B cell (primary cell): ENCODE measurements around the gene SYNE4.

ENCODE experiments used
- EZH2 ChIP-seq: IDR thresholded peaks from 2 replicates; pipeline ENCODE4 v1.6.1; 2012; ENCODE audit warnings: borderline replicate concordance, low read depth, mild to moderate bottlenecking, moderate library complexity, low read length; ENCODE audit not compliant: insufficient read depth, poor library complexity, severe bottlenecking
- TF ChIP-seq, protein P1 (sequence below): fragments of 200-600 bp; IDR thresholded peaks from one replicate; pipeline ENCODE4 v1.8.0; 2022; ENCODE audit warnings: antibody characterized with exemption, mild to moderate bottlenecking

- TF ChIP-seq, protein P1, sequence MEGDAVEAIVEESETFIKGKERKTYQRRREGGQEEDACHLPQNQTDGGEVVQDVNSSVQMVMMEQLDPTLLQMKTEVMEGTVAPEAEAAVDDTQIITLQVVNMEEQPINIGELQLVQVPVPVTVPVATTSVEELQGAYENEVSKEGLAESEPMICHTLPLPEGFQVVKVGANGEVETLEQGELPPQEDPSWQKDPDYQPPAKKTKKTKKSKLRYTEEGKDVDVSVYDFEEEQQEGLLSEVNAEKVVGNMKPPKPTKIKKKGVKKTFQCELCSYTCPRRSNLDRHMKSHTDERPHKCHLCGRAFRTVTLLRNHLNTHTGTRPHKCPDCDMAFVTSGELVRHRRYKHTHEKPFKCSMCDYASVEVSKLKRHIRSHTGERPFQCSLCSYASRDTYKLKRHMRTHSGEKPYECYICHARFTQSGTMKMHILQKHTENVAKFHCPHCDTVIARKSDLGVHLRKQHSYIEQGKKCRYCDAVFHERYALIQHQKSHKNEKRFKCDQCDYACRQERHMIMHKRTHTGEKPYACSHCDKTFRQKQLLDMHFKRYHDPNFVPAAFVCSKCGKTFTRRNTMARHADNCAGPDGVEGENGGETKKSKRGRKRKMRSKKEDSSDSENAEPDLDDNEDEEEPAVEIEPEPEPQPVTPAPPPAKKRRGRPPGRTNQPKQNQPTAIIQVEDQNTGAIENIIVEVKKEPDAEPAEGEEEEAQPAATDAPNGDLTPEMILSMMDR = peak; percentile 56
- no peak for TF ChIP-seq EZH2
Measured at GRCh38 chr19:35959040-35959967, 49.3 kb downstream of the SYNE4 start.
